H1 (cell line): Measurements from ENCODE around the gene MYOM1.

ENCODE experiments used
- JUN ChIP-seq: IDR thresholded peaks from 2 replicates; pipeline ENCODE4 v1.6.1; 2011; ENCODE audit warnings: low read depth, mild to moderate bottlenecking, improper control_type of control experiment, low read length
- POLR2A ChIP-seq, 2 experiments: IDR thresholded peaks; 1 replicate in 1 of 2; 2 replicates in 1 of 2; pipeline ENCODE4 v1.6.1; 2011; ENCODE audit warnings: low read depth in 2 of 2, low read length in 2 of 2, mild to moderate bottlenecking in 2 of 2; ENCODE audit errors: control extremely low read depth in 1 of 2
- TAF1 ChIP-seq: IDR thresholded peaks from 2 replicates; pipeline ENCODE4 v1.6.1; 2011; ENCODE audit warnings: mild to moderate bottlenecking, low read depth, low read length

GRCh38 chr18:3205239-3205638, 14.5 kb downstream of the MYOM1 start:
- TF ChIP-seq JUN: no peak
- TF ChIP-seq TAF1: no peak
- TF ChIP-seq POLR2A (IDR thresholded peaks at IDR 0.05; ENCODE audit: control extremely low read depth in 1 of 2, low read depth in 2 of 2, low read length in 2 of 2): no peak
